IPS-NIHi7 (cell line): ENCODE measurements around the gene KLHDC8B.
"Not testable (repeated sequence)": the region's sequence is repeated elsewhere in the genome, so short reads cannot be mapped to it uniquely, and the experiment has no call there.

ENCODE experiments used
- DNase-seq: peaks from one replicate; pipeline ENCODE4 v3.0.0; 2012; ENCODE audit warnings: mixed read lengths; ENCODE audit errors: extremely low spot score

KLHDC8B gene

DNA sequence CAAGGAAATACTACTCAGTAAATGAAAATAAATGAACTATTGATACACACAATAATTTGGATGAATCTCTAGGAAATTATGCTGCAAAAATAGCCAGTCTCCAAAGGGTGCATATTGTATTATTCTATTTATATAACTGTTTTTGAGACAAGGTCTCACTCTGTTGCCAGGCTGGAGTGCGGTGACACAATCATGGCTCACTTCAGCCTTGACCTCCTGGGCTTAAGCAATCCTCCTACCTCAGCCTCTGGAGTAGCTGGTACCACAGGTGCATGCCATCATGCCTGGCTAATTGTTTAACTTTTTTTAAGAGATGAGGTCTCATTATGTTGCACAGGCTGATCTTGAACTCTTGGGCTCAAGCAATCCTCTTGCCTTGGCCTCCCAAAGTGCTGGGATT lies 12.5 kb downstream of the KLHDC8B start:
- DNase-seq, result no peak

DNA sequence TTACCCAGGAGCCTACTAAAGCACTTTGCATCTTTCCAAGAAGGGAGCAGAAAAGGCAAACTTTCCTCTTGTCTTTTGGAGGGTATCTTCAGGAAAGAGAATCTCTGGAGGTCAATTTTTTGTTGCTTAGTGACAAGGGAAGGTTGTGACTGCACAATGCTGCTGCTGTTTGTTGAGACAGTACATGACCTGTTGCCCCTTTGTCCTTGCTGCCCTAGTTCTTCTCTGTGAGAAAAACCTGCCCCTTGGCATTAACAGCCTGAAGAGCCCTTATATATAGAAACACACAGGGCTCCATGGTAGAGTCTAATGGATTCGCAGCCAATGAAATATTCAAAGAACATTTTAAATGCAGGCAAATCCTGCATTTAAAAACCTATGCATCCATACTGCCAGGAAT lies 20.3 kb downstream of the KLHDC8B start:
- DNase-seq, result no peak

DNA sequence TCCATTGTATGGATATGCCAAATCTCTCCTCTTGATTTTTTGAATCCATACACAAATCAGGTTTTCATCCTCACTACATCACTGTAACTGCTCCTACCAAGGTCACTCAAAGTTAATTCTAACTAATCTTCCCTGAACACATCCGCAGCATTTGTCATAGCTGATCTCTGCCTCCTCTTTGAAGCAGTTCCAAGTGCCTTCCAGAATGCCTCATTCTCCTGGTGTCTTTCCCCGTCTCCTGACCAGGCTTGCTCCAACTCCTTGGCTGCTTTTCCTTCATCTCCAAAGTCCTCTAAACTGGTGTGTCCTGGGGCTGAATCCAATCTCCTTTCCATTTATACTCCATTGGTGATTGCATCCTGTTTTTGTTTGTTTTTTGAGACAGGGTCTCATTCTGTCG lies 26.8 kb downstream of the KLHDC8B start:
- no peak for DNase-seq

DNA sequence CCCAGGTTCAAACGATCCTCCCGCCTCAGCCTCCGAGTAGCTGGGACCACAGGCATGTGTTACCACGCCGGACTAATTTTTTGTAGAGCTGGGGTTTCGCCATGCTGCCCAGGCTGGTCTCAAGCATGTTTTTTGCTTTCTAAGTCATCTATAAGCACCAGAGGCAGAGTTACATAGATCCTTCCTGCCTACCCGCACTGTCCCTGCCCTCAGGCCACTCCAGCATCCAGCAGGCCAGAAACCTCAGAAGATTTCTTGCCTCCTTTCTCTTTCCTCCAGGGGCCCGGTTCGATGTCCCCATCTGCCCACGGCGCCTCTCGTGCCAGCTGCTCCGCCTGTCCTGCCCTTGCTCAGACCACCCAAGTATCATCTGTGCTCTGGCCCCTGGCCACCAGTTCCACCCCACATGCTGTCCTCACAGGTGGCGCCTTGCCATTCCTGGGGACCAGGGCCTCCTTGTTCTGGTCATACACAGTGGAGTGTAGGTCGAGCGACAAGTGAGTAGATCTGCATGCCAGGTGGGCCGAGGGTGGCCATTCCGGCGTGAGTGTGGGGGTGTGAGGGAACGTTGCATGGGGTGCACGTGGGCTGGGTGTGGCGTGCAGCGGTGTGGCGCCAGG lies 27.3 kb downstream of the KLHDC8B start:
- no peak for DNase-seq

DNA sequence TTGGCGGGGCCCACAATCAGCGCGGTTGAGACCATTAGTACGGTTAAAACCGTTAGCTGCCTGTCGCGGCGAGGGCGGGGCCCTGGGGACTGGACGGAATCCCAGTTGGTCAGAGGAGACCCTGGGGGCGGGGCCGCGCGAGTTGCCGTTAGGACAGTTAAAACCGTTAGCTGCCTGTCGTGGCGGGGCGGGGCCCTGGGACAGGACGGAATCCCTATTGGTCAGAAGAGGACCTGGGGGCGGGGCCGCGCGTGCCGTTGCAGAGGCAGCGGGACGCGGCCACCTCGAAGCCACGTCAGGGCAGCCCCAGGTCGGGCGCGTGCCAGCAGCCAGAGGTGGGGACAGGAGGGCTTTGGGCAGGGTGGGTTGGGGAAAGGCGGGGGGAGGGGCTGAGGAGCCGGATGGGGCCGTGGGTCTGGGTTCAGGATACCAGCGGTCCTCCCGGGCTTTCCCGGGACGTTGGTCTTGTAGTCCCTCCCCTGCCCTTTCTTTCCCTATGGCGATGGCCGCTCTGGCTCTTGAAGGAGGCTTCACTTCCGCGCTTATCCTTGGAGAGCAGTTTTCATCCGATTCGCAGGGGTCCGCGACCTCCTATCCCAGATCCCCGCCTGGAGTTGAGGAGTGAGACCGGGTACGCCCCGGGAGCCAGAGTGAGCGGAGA lies 28.0 kb downstream of the KLHDC8B start:
- peak; percentile 68 for DNase-seq

DNA sequence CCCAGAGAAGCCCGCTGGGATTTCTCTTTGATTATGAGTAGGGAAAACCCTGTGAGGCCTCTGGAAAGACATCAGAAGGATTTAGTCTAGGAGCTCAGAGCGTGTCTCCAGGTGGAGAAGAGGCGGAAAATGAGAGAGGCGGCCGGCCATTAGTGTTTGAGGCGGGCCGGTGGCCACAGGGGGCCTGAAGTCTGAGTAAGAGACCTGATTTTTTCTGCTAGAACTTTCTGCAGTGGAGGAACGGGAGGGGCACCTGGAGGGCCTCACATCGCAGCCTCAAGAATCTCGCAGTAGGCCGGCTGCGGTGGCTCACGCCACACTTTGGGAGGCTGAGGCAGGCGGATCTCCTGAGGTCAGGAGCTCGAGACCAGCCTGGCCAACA lies 28.5 kb downstream of the KLHDC8B start:
- no peak for DNase-seq

DNA sequence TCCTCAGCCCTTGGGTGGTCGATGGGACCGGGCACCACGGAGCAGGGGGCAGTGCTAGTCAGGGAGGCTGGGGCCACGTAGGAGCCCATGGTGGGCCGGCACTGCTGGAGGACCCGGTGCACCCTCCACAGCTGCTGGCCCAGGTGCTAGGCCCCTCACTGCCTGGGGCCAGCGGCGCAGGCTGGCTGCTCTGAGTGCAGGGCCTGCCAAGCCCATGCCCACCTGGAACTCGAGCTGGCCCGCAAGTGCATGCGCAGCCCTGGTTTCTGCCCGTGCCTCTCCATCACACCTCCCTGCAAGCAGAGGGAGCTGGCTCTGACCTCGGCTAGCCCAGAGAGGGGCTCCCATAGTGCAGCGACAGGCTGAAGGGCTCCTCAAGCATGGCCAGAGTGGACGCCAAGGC lies 42.1 kb downstream of the KLHDC8B start:
- DNase-seq, result no peak

DNA sequence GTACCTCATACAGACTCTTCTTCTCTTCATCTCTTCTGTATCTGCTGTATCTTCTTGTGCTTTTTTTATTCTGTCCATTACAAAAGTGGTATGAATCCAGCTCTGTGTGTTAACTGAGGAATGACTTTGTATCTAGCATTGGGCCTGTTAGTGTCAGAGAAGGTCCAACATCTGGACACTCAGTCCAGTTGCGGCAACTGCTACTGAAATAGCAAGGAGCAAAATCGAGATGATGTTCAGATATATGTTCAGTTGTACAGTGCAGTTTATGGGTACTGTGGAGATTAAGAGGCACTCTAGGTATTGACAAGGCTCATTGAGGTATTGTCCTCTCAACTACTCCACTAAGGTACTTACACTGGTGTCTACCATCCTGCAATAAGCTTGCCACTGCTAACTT lies 42.6 kb downstream of the KLHDC8B start:
- DNase-seq, result no peak

DNA sequence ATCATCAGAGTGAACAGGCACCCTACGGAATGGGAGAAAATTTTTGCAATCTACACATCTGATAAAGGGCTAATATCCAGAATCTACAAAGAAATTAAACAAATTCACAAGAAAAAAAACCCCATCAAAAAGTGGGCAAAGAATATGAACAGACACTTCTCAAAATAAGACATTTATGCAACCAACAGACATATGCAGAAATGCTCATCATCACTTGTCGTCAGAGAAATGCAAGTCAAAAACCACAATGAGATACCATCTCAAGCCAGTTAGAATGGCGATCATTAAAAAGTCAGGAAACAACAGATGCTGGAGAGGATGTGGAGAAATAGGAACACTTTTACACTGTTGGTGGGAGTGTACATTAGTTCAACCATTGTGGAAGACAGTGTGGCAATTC lies 45.3 kb downstream of the KLHDC8B start:
- DNase-seq, result not testable (repeated sequence)

DNA sequence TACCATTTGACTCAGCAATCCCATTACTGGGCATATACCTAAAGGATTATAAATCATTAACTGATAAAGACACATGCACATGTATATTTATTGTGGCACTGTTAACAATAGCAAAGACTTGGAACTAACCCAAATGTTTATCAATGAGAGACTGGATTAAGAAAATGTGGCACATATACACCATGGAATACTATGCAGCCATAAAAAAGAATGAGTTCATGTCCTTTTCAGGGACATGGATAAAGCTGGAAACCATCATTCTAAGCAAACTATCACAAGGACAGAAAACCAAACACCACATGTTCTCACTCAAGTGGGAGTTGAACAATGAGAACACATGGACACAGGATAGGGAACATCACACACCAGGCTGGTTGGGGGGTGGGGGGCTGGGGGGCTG lies 45.7 kb downstream of the KLHDC8B start:
- not testable (repeated sequence) for DNase-seq

DNA sequence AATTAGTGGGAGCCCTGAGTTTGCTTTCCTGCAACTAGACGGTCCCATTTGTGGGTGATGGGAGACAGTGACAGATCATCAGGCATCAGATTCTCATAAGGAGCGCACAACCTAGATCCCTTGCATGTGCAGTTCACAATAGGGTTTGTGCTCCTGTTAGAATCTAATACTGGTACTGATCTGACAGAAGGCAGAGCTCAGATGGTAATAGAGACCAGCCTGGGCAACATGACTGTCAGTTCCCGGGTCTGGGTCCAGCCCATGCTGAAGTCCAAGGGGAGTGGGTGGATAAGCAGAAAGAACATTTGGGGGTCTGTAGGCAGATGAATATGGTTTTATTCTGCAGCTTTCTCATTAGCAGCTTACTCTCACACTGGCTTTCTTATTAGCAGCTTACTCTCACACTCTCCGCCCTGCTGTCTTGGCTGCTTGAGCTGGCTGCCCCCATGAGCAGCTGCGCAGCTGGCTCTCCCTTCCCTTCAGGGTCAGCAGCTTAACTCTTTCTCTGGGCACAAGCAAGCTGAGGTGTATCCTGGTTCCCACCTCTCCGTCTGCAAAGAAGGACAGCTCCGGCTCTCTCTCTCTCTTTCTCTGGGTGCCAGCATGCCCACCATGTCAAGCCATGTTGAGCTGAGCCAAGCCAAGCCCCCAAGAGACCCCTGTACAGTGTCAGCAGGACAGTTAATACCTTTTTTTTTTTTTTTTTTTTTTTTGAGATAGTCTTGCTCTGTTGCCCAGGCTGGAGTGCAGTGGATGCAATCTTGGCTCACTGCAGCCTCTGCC lies 46.5 kb downstream of the KLHDC8B start:
- no peak for DNase-seq

DNA sequence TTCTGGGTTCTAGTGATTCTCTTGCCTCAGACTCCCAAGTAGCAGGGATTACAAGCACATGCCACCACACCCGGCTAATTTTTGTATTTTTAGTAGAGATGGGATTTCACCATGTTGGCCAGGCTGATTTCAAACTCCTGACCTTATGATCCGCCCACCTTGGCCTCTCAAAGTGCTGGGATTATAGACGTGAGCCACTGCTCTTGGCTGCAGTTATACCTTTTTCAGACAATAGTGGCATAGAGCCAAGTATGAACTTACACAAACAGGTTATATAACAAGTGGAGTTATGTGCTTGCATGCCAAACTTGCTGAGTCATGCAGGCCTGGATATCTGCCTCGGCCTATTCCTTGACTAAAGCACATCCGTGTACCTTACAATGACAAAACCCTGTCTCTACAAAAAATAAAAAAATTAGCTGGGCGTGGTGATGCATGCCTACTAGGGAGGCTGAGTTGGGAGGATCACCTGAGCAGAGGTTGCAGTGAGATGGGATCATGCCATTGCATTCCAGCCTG lies 47.1 kb downstream of the KLHDC8B start:
- not testable (repeated sequence) for DNase-seq

DNA sequence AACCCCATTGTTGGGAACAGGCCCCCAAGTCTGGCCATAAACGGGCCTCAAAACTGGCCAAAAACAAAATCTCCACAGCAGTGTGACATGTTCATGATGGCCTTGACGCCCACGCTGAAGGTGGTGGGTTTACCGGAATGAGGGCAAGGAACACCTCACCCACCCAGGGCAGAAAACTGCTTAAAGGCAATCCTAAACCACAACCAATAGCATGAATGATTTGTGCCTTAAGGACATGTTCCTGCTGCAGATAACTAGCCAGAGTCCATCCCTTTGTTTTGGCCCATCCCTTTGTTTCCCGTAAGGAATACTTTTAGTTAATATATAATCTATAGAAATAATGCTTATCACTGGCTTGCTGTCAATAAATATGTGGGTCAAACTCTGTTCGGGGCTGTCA lies 47.7 kb downstream of the KLHDC8B start:
- DNase-seq, result no peak

DNA sequence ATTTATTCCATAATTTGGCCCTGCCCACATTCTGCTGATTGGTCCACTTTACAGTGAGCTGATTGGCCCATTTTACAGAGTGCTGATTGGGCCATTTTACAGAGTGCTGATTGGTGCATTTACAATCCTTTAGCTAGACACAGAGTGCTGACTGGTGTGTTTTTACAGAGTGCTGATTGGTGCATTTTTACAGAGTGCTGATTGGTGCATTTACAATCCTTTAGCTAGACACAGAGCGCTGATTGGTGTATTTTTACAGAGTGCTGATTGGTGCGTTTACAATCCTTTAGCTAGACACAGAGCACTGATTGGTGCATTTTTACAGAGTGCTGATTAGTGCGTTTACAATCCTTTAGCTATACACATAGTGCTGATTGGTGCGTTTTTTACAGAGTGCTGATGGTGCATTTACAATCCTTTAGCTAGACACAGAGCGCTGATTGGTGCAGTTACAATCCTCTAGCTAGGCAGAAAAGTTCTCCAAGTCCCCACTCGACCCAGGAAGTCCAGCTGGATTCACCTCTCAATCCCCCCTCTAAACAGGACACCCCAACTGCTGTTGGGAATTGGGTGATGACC lies 49.7 kb downstream of the KLHDC8B start:
- not testable (repeated sequence) for DNase-seq

DNA sequence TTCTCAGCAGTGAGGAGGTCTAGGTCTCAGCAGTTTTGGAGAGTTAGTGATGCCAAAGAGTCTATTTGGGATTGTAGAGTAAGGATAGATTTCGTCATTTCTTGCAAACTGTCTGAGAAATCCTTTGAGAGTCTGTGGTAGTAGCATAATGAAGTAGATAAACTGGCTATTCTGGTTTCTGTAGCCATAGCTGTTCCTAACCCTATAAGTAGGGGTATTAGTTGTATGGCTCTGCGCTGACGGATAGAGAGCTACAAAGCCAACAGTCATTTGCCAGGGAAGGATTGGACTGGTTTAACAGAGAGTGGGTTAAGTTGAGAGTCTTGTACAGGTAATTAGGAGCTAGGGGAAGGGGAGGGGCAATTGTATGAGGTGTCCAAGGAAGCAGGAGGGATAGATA lies 50.6 kb downstream of the KLHDC8B start:
- DNase-seq, result no peak
